Measurements from ENCODE around the gene ARID5B. TPM values are rescaled to one million over a fixed set of nuclear protein-coding genes. Genes with fewer than 3 reads are reported as not detected.

Gene ARID5B
- polyA plus RNA-seq, 4 donors = 47.6 to 56.4 (median 51.1) TPM

DNA sequence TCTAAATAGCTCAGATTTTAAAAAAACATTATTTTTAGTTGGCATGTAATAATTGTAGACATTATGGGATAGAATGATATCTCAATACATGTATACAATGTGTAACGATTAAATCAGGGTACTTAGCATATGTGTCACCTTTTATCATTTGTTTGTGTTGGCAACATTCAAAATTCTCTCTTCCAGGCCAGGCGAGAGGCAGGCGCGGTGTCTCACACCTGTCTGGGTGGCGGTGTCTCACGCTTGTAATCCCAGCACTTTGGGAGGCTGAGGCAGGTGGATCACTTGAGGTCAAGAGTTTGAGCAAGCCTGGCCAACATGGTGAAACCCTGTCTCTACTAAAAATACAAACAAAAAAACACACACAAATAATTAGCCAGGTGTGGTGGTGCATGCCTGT, 215.4 kb downstream of the ARID5B start:
- DNase-seq (ENCODE audit: low read depth in 4 of 4, low spot score in 3 of 4) = no peak

DNA sequence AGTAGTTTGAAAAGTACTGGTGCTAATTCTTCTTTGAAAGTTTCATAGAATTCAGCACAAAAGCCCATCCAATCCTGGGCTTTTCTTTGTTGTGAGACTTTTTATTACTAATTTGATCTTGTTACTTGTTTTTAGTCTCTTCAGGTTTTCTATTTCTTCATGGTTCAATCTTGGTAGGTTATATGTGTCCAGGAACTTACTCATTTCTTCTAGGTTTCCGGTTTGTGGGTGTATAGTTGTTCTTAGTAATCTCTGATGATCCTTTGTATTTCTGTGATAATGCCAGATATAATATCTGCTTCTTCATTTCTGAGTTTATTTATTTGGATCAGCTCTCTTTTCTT, 219.7 kb downstream of the ARID5B start:
- DNase-seq (ENCODE audit: low read depth in 4 of 4, low spot score in 3 of 4) = no peak

DNA sequence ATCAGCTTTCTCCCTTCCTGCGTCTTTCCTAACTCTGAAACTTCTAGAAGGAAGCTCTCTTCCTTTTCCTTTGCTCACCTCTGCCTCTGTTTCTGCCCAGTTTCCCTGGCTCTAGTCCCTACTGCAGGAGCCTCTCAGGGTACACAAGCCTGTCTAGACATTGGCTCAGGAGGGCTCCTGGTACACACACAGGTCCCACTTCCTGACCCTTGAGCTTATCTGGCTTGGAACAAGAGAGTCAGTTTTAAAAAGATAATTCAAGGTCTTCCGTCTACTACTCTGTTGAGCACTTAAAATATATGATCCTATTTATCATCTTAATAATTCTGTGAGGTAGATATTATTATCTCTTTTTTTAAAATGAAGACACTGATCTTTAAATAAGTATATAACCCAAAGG, 226.5 kb downstream of the ARID5B start:
- DNase-seq (ENCODE audit: low read depth in 4 of 4, low spot score in 3 of 4) = no peak

DNA sequence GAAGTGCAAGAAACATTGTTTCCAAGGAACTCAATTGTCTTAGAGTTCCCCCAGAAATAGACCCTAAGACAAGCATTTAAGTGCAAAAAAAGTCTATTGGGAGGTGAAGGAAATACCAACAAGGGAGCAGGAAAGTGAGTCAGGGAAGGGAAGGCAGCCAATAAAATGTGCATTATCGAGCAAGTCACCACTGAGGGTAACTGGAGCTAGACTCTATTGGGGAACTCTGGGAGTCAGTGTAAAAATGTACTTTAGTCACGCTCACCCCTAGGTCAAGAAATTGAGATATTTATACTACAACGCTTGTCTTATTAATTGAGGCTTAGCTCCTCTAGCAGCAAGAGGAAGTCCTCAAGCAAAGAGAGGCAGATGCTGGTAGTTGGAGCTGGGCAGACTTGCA, 229.4 kb downstream of the ARID5B start:
- no peak for DNase-seq (ENCODE audit: low read depth in 4 of 4, low spot score in 3 of 4)

DNA sequence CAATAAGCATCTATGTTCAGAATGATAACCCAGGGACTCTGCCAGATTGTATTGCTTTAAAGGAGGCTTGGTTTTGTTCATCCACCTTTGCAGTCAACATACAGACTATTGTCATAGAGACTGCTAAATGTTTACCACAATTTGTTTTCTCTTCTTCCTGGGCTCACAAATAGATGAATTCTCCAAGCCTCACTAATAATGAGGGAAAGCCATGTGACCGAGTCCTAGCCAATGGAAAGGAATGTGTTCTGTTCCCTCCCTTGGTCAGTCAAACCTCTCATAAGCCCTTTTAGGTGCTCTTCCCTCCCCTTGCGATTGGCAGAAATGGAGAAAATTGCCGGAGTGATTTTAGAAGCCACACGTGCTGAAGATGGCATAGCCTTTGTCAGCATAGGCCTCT, 230.2 kb downstream of the ARID5B start:
- DNase-seq (ENCODE audit: low read depth in 4 of 4, low spot score in 3 of 4) = no peak

DNA sequence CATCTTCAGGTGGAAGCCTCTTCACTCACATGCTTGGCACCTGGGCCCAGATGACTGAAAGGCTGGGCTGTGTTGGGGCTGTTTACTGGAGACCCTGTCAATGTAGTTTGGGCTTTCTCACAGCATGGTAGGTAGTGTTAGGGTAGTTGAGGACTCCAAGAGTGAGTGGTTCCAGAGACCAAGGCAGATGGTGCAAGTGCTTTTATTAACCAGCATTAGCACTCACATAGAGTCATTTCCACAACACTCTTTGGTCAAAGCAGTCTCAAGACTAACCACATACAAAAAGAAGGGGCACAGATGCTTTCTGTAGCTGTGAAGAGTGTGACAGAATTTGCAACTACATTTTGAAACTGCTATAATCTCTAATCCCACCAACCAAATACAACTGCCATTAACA, 232.1 kb downstream of the ARID5B start:
- no peak for DNase-seq (ENCODE audit: low read depth in 4 of 4, low spot score in 3 of 4)

DNA sequence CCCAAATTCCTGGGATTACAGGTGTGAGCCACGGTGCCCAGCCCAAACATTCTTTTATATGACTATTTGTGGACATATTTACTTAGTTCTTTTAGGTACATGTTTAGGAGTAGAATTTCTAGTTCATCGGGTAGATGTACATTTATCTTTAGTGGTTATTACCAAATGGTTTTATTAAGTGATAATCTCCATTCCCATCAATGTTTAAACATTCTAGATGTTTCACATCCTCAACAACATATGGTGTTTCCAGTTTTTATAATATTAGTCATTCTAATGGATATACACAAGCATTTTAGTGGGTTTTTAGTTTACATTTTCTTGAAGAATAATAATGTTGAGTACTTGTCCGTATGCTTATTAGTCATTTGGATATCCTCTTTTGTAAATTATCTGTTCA, 235.4 kb downstream of the ARID5B start:
- no peak for DNase-seq (ENCODE audit: low read depth in 4 of 4, low spot score in 3 of 4)

Other genes starting within 250 kb of the ARID5B start
- 1 to 10 TPM; 2.2 to 5.5 (median 3.4) TPM for gene CABCOCO1, start 238.8 kb upstream of the ARID5B start, polyA plus RNA-seq (ENCODE audit: insufficient read length in 4 of 4)

All from right renal pelvis (tissue), 4 donors.